Glutamatergic neuron (in vitro differentiated cells): ENCODE data around the gene USP40. TPM values are rescaled to one million over a fixed set of nuclear protein-coding genes. Genes with fewer than 3 reads are reported as not detected.

ENCODE experiments used
- DNase-seq: peaks from one replicate; pipeline ENCODE4 v3.0.0; 2022
- H3K27ac Mint-ChIP-seq: one replicate; pipeline ENCODE4 v1.8.0; 2020; ENCODE audit warnings: mild to moderate bottlenecking, mixed read lengths, inconsistent platforms; ENCODE audit not compliant: unreplicated experiment
- H3K27me3 Mint-ChIP-seq: one replicate; pipeline ENCODE4 v1.8.0; 2020; ENCODE audit warnings: mild to moderate bottlenecking, moderate library complexity, mixed read lengths, inconsistent platforms; ENCODE audit not compliant: unreplicated experiment
- H3K36me3 Mint-ChIP-seq: one replicate; pipeline ENCODE4 v1.8.0; 2020; ENCODE audit warnings: mild to moderate bottlenecking, mixed read lengths, inconsistent platforms; ENCODE audit not compliant: unreplicated experiment
- H3K4me1 Mint-ChIP-seq: one replicate; pipeline ENCODE4 v1.8.0; 2020; ENCODE audit warnings: mild to moderate bottlenecking, low read depth, mixed read lengths, inconsistent platforms; ENCODE audit not compliant: unreplicated experiment
- H3K4me3 Mint-ChIP-seq: one replicate; pipeline ENCODE4 v1.8.0; 2020; ENCODE audit warnings: mild to moderate bottlenecking, mixed read lengths, inconsistent platforms; ENCODE audit not compliant: unreplicated experiment
- H3K9me3 Mint-ChIP-seq: one replicate; pipeline ENCODE4 v1.8.0; 2020; ENCODE audit warnings: mild to moderate bottlenecking, moderate library complexity, mixed read lengths, inconsistent platforms; ENCODE audit not compliant: unreplicated experiment
- CTCF ChIP-seq: fragments of 200-600 bp; sonication (generic); IDR thresholded peaks from one replicate; pipeline ENCODE4 v1.5.0; 2021; ENCODE audit not compliant: partially characterized antibody, unreplicated experiment
- total RNA-seq: library from RNA; stranded (reverse); fragmentation: NEBNext Ultra II Directional; extraction: Animal tissue kit (Norgen Biotek cat#: 25700); gene quantifications from one replicate; pipeline ENCODE4 v1.2.1, GENCODE V29; 2021; ENCODE audit not compliant: unreplicated experiment

USP40 gene
- total RNA-seq, 1 donor from 2014 or later = 21.8 TPM

GRCh38 chr2:233542507-233542906 lies 24.1 kb downstream of the USP40 start:
- no peak overlapping the region for H3K27ac Mint-ChIP-seq

GRCh38 chr2:233538741-233539140 lies 27.8 kb downstream of the USP40 start:
- Mint-ChIP-seq H3K36me3 (no peaks in the 10 kb centered on the region), H3K4me3 (no peak overlapping the region), H3K4me1 (peaks cover 2% of the 10 kb centered on the region), H3K27ac (no peak overlapping the region), H3K9me3 (no peaks in the 10 kb centered on the region), H3K27me3 (peaks cover 2% of the 10 kb centered on the region)
- no peak for DNase-seq
- TF ChIP-seq CTCF = no peak

More at GRCh38 chr2:233542507-233542906, 24.1 kb downstream of the USP40 start:
- Mint-ChIP-seq H3K27me3 (no peaks in the 10 kb centered on the region), H3K9me3 (no peaks in the 10 kb centered on the region), H3K36me3 (no peaks in the 10 kb centered on the region), H3K4me3 (no peak overlapping the region), H3K4me1 (no peaks in the 10 kb centered on the region)
- no peak for DNase-seq
- no peak for TF ChIP-seq CTCF

GRCh38 chr2:233535271-233535670 lies 31.3 kb downstream of the USP40 start:
- DNase-seq = no peak
- TF ChIP-seq CTCF = no peak
- no peaks in the 10 kb centered on the region for H3K9me3 Mint-ChIP-seq
- no peaks in the 10 kb centered on the region for H3K36me3 Mint-ChIP-seq
- no peak overlapping the region for H3K27ac Mint-ChIP-seq
- no peak overlapping the region for H3K4me3 Mint-ChIP-seq
- peaks cover 2% of the 10 kb centered on the region for H3K4me1 Mint-ChIP-seq
- peaks cover 2% of the 10 kb centered on the region for H3K27me3 Mint-ChIP-seq

GRCh38 chr2:233532971-233533370 lies 33.6 kb downstream of the USP40 start:
- H3K4me3 Mint-ChIP-seq = no peak overlapping the region

GRCh38 chr2:233531955-233532354 lies 34.6 kb downstream of the USP40 start:
- Mint-ChIP-seq H3K9me3 (no peaks in the 10 kb centered on the region), H3K4me3 (no peak overlapping the region), H3K27me3 (peaks cover 2% of the 10 kb centered on the region), H3K4me1 (peaks cover 2% of the 10 kb centered on the region), H3K36me3 (no peaks in the 10 kb centered on the region), H3K27ac (no peak overlapping the region)
- DNase-seq = no peak
- no peak for TF ChIP-seq CTCF

More at GRCh38 chr2:233532971-233533370, 33.6 kb downstream of the USP40 start:
- Mint-ChIP-seq H3K4me1 (peaks cover 2% of the 10 kb centered on the region), H3K27me3 (peaks cover 2% of the 10 kb centered on the region), H3K27ac (no peak overlapping the region), H3K36me3 (no peaks in the 10 kb centered on the region), H3K9me3 (no peaks in the 10 kb centered on the region)
- no peak for DNase-seq
- TF ChIP-seq CTCF = no peak
